ENCODE results near the gene CDADC1.
A peak's percentile ranks its signal among the peaks of the same experiment; 100 is the strongest.

The CDADC1 gene

DNA sequence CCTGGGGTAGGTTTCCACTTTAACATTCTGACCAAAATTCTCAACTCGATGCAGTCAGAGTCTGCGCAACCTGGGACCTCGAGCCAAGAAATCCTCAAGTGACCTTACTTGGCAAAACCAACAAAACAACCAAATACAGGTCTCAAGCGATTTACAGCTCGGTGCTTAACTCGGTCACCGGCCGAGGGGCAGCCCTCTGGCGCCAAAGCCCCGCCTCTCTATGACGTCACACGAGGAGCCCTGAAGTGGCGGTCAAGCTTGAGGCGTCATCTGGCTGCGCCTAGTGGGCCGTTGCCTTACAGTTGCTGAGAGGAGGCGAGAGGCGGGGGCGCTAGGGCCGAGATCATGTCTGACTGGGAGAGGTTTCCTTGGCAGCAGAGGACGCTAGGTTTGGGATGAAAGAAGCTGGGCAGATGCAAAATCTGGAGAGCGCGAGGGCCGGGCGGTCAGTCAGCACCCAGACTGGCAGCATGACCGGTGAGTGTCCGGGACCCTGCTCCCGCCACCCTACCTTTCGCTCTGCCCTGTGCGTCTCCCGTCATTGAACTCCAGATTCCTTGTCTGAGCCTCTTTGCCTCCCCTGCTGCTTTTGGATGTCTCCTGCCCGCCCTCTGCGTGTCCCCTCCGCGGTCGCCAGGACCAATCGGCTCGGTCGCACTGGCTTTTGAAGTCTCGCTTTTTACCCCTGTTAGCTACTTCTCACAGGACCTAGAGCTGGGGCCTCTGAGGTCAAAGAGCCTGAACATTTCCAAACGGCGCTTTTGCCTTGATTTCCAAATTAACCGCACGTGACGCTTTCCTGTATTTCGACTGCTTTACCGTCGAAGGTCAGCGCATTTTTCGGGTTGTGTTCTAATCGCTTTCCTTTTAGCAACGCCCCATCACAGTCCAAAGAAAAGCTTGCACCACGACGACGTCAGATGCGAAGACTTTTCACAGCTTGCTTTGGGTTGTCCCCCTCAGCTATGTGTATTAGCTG is at the start of gene CDADC1:
TSS of gene CDADC1 (plus strand) at position 283 of the 979 bp plus-strand sequence. CDS start at position 396, 113 bp downstream.
- DNase-seq (ENCODE audit: low read depth): peak; percentile 76

DNA sequence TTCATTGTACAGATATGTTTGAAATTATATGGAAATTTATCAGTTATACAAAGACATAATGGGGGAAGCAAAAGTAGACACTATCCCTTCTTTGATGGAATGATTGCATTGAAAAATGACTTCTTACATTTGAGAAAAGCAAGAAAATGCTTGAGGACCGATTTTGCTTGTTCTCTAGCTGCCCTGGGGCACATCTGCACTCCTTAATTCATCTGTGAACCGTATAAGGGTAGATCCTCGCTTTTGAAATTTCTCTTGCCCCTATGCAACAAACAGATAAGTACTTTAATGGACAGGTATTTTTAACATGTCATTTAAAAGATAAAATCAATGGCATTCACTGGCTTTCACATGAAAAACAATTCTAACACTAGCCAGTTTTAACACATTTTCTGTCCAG is 41.1 kb upstream of the CDADC1 start:
- no peak for DNase-seq (ENCODE audit: low read depth)

DNA sequence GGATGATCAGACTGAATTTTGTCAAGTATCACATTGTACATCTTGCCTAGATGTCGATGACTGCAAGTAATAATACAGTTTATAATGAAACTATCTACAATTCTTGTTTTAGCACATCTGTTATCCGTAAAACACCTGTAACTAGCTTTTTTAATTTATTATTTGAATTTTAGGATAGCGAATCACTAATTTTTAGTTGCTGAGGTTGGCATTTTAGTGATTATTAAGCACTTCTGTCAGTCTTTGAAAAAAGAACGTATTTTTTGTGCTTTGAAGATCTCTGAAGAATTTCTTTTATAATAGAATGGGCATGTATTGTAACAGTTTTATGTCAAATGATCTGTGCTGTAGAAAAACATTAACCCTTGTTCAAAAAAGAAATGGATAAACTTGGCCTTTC is 39.1 kb upstream of the CDADC1 start:
- no peak for DNase-seq (ENCODE audit: low read depth)

DNA sequence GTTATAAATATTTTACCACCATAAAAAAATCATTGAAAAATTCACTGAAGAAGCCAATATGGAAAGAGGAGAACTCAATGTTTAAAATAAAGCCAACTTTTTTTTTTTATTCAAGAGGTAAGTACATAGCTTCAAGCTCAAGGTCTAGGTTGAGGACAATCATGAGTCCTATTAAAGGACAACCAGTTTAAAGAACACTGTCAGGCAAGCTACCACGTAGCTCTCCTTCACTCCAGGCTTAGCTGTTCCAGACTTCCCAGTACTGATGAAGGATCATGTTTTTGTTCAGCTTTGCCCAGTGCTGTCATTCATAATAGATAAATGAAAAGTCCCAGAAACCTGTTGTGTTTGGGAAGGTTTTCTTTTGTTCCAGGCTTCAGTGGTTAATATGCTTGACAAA is 37.6 kb upstream of the CDADC1 start:
- no peak for DNase-seq (ENCODE audit: low read depth)

GRCh38 chr13:49210669-49211068 is 37.1 kb upstream of the CDADC1 start:
- DNase-seq (ENCODE audit: low read depth): no peak

GRCh38 chr13:49213539-49213938 is 34.2 kb upstream of the CDADC1 start:
- DNase-seq (ENCODE audit: low read depth): no peak

DNA sequence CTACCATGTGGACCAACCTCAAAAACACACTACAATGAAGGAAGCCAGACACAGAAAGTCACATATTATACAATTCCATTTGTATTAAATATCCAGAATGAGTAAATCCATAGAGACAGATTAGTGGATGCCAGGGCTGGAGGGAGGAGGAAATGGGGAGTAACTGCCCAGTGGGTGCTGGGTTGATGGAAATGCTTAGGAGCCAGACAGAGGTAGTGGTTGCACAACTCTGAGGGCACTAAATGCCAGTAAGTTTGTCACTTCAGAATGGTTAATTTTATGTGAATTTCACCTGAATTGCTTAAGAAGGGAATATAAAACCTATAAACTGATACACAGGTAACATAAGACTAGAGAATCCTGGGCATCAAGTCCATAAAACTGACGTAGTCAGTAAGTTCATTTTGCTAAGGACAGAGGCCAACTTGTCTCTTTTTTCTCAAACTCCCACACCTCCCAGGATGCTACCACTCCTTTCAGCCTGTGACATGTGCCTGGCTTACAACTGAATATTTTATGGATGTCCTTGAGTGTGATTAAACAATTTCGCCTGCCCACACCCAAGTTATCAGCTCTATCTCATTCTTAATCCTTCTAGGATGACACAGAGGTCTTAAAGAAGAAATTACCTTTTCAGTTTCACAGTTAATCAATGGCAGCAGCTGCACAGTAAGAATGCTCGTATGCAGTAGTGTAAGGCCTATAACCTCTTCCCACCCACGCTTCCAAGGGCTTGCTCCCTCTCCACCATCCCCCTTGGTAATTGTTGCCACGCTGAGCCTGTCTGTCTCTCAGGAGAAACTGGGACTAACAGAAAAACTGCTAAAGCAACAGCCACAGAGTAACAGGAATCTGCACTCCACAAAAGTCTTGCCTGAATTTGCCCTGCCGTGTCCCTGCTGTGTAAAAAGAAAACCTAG is 33.5 kb upstream of the CDADC1 start:
- DNase-seq (ENCODE audit: low read depth): no peak

DNA sequence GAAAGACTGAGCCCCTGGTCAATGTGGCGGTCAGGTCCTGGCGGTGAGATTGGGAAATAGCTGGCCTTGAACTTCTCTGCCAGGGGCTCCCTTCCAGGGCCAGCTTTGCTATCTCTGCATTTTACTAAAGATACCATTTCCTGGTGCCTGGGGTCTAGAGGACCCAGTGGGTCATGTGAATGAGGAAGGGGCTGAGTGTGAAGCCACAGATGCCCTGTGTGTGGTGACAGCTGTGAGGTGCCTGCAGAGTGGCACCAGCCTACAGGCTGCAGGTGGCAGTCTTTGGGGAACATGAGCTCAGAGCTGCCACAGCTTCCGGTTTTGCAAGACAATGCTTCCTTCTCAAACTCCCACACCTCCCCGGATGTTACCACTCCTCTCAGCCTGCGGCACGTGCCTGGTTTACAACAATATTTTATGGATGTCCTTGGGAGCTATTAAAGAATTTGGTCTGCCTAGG is 32.8 kb upstream of the CDADC1 start:
- no peak for DNase-seq (ENCODE audit: low read depth)

GRCh38 chr13:49216334-49216733 is 31.4 kb upstream of the CDADC1 start:
- no peak for DNase-seq (ENCODE audit: low read depth)

DNA sequence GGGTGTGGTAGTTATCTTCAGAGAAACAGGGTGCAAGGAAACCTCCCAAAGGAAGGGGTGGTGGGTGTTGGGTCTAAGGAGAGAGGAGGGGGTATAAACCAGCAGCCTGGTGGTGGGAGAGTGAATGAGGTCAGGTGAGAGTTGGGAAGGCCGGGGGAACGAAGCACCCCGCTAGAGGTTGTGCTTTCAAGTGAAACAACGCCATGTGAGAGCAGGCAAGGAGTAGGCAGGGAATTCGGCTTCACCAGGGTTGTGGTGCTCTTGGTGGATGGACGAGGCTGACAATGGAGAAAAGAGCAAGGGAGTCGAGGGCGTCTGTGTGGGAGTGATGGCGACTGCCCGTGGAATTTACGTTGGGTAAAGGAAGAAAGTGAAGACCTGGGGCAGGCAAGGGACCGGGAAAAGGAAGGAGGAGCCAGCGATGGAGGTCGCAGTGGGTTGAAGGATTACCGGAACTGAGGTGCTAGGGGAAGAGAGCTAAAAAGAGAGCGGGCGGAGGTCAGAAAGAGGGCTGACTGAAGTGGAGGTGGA is 29.7 kb upstream of the CDADC1 start:
- DNase-seq (ENCODE audit: low read depth): no peak

DNA sequence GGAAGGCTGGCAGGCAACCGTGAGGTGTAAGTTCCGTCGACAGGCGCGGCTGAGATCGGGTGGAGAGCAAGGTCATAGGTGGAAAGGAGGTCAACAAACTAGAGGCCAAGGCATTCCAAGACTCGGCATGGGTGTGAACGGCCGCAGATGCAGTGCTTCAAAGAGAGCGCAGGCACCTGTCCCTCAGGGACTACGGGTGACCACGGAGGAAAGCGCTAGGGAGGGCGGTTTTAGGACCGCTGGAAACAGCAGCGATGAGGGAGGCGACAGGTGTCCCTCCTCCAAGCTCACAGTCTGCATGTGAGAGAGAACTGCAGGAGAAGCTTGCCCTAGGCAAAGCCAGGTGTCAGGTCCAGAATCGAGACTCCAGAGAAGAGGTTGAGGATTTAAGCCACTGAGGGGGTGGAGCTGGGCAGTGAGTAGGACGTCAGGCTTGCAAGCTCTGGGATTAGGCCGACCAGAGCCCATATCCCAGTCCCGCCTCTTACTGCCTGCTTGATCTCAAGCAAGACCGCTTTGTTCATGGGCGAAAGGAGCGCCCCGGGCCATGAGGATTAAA is 29.2 kb upstream of the CDADC1 start:
- no peak for DNase-seq (ENCODE audit: low read depth)

- no peak for DNase-seq (ENCODE audit: low read depth)
These were observed 28.1 kb upstream of the CDADC1 start for GRCh38 chr13:49219647-49220035.

GRCh38 chr13:49220036-49220855 is 27.5 kb upstream of the CDADC1 start, which contains the start of gene MLNR:
Gene MLNR, plus strand, starts transcription at chr13:49220338. Its CDS starts 0 bp downstream, at chr13:49220338.
- DNase-seq (ENCODE audit: low read depth): no peak

DNA sequence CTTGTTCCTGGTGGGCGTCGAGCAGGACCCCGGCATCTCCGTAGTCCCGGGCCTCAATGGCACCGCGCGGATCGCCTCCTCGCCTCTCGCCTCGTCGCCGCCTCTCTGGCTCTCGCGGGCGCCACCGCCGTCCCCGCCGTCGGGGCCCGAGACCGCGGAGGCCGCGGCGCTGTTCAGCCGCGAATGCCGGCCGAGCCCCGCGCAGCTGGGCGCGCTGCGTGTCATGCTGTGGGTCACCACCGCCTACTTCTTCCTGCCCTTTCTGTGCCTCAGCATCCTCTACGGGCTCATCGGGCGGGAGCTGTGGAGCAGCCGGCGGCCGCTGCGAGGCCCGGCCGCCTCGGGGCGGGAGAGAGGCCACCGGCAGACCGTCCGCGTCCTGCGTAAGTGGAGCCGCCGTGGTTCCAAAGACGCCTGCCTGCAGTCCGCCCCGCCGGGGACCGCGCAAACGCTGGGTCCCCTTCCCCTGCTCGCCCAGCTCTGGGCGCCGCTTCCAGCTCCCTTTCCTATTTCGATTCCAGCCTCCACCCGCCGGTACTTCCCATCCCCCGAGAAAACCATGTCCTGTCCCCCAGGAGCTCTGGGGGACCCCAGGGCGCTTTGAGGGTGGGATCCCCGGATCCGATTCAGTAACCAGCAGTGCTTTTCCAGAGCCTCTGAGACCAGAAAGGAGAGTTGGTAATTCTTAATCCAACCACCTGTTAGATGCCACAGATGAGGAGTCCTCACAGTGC is 26.7 kb upstream of the CDADC1 start:
- no peak for DNase-seq (ENCODE audit: low read depth)

- DNase-seq (ENCODE audit: low read depth): no peak
These were observed 26.1 kb upstream of the CDADC1 start for GRCh38 chr13:49221590-49221965.

DNA sequence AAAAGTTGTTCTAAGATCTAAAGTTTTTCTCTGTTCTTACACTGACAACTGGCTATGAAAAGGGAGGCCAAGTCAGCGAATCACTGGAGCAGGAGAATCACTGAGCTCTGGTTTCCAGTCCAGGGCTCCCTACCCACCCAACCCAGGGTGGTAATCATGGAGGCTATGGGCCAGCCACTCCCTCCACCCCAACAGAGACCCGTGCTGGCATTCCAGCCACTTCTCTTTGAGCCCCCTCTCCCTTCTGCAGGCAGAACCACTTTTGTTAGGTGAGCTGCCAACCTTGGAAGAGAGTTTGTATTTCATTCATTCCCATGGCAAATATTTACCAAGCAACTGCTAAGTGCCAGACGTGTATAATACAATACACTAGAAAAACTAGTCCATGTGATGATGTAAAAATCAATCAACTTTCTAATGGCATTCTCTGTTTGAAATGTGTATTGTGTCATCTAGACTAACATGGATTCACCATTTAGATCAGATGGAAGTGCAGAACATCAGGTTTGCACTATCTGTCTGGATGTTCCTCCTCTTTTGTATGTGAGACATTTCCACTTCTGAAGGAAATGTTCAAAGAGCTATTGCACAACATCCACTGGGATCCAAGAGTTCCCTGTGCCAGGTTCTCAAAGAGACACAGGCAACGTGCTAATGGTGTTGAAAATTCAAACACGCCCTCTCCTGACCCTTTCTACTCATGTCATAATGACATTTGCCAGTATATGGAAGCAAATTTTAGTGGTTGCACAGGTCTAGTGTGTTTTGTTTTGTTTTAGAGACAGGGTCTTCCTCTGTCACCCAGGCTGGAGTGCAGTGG is 22.3 kb upstream of the CDADC1 start:
- DNase-seq (ENCODE audit: low read depth): no peak

GRCh38 chr13:49226613-49227012 is 21.1 kb upstream of the CDADC1 start:
- DNase-seq (ENCODE audit: low read depth): no peak

- no peak for DNase-seq (ENCODE audit: low read depth)
These were observed 13.0 kb upstream of the CDADC1 start for GRCh38 chr13:49234741-49235140.

GRCh38 chr13:49235856-49236431 is 11.8 kb upstream of the CDADC1 start:
- no peak for DNase-seq (ENCODE audit: low read depth)

All from HS-27A (cell line).